HG03060 (cell line): ENCODE measurements around the gene IL36B.
"Not testable (repeated sequence)": the region's sequence is repeated elsewhere in the genome, so short reads cannot be mapped to it uniquely, and the experiment has no call there.

ENCODE experiments used
- ATAC-seq: cut with Tn5 transposase; IDR thresholded peaks from one replicate; pipeline ENCODE4 v1.9.1; 2021; ENCODE audit warnings: low read depth, moderate number of reproducible peaks; ENCODE audit not compliant: unreplicated experiment

Gene IL36B

DNA sequence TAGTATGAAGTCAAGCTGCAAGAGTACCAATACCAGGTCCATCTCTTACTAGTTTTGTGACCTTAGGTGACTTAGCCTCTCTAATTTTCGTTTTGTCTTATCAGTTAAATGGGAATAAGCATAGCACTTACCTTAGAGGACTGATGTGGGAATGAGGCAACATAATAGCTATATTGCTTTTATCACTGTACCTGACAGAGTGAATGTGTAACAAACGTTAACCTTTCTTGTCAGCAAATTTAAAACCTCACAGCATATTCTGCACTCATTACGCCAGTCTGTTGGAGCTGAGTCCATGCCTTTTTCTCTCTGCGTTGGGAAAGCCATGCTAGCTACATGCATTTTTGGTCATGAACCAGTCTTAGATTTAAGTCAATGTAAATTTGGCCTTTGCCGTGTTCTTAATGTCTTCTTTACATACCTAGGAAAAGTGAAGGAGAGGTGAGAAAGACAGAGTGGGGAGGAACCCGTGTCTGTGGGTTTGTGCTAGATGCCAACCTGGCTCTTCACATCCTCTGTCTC is at the start of gene IL36B:
TSS of gene IL36B (minus strand) at position 472 of the 522 bp plus-strand sequence.
- no peak for ATAC-seq

GRCh38 chr2:113102133-113102532 is 49.5 kb upstream of the IL36B start:
- no peak for ATAC-seq

- no peak for ATAC-seq
Observed at GRCh38 chr2:113098532-113098931, 45.9 kb upstream of the IL36B start.

GRCh38 chr2:113098041-113098440 is 45.4 kb upstream of the IL36B start:
- no peak for ATAC-seq

DNA sequence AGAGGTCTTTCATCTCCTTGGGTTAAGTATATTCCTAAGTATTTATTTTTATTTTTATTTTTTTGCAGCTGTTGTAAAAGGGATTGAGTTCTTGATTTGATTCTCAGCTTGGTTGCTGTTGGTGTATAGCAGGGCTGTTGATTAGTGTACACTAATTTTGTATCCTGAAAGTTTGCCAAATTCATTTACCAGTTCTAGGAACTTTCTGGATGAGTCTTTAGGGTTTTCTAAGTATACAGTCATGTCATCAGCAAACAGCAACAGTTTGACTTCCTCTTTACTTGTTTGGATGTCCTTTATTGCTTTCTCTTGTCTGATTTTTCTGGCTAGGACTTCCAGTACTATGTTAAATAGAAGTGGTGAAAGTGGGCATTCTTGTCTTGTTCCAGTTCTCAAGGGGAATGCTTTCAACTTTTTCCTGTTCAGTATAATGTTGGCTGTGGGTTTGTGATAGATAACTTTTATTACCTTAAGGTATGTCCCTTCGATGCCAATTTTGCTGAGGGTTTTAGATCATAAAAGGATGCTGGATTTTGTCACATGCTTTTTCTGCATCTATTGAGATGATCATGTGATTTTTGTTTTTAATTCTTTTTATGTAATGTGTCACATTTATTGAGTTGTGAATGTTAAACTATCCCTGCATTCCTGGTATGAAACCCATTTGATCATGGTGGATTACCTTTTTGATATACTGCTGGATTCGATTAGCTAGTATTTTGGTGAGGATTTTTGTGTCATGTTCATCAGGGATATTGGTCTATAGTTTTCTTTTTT is 44.4 kb upstream of the IL36B start:
- ATAC-seq, result not testable (repeated sequence)

- ATAC-seq, result not testable (repeated sequence)
Observed at GRCh38 chr2:113096306-113096705, 43.6 kb upstream of the IL36B start.

GRCh38 chr2:113093613-113093977 is 40.9 kb upstream of the IL36B start:
- ATAC-seq, result no peak

- ATAC-seq, result no peak
Observed at GRCh38 chr2:113092864-113093612, 40.4 kb upstream of the IL36B start.

GRCh38 chr2:113091231-113091896 is 38.7 kb upstream of the IL36B start:
- ATAC-seq, result no peak

DNA sequence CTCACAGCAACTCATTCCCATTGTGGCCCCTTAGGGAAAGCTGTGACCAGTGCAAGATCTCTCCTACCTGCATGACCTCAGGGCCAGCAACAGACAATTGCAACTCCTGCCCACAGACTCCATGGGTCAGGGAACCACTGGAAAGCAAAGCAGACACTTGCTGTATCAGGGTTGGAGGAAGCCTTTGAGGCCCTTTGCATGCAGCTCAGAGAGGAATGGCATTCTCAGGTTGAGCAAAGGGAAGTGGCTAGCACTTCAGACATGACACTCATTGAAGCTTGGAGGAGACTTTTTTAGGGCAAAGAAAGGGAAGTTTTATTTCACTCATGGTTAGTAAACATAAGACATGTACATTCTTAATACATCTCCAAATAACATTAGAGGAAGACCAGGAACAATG is 37.2 kb upstream of the IL36B start:
- no peak for ATAC-seq

DNA sequence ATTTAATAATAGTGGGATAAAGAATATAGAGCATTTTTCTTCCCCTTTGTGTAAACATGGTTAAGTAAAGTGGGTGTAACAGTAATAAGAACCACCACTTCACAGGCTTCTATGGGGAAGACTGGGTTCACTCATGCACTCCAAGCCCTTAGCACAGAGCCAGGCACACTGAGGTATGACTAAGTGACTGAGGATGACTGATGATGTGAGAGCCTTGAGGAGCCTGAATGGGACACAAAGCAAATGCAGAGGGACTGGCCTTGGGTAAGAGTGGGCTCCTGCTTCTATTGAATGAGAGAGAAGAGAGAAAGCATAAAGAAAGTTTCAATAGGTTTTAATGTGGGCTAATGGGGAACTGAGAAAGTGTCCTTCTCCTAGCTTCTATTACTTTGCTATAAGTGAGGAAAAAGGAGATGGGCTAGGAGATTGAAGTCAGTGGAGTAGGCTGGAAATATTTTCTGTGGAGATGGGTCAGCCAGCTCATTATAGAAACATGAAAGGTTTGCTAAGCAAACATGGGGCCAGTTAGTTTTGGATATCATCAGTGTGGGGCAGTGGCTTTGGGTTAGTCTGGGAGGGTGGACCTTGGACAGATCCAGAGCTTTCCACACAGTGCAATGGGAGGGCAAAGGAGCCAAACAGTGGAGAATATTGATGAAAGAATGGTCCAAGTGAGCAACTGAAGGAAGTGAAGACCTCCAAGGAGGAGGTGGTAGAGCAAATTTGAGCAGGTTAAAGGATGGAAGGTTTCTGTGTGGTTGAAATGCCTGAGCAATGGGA is 35.7 kb upstream of the IL36B start:
- ATAC-seq, result no peak

GRCh38 chr2:113085542-113085941 is 32.9 kb upstream of the IL36B start:
- no peak for ATAC-seq

- no peak for ATAC-seq
Observed at GRCh38 chr2:113084249-113085000, 31.8 kb upstream of the IL36B start.

DNA sequence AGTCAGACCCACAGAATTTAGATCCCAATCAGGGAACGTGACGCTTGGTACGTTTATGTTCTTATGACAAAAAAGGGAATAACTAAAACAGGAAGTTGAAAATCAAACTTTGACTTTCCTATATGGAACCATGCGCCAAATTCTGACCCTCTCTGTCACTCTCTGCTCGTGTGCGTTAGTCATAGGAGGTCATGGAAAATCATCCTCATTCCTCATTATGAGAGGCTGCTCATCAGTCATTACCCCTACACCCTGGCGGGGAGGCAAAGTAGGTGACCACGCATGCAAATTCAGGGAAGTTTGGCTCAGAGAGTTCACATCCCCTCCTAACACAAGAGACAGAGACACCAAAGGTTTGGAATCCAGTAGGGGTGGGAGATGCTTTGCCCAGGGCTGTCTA is 30.6 kb upstream of the IL36B start:
- ATAC-seq, result no peak

DNA sequence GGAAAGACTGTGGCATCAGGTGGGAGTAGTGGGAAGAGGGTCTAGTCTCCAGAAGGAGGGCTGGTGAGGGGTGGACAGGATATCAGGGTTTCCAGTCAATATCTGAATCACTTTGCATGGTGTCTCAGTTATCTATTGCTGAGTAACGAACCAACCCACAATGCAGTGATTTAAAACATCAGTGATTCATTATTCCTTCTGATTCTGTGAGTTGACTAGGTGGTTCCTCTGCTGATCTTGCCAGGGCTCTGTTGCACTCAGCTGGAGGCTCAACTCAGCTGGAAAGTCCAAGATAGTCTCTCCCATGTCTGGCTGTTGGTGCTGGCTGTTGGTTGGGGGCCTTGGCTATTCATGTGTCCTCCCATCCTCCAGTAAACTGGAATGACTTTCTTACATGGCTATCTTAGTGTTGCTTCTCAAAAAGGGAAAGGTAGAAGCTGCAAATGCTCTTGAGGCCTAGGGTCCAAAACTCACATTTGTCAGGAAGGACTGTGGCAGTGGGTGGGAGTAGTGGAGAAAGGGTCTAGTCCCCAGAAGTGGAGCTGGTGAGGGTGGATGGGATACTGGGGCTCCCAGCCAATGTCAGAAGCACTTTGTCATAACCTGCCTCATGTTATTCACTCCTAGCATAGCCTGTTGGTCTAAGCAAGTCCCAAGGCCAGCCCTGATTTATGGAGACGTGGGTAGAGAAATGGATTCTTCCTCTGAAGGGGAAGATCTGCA is 29.0 kb upstream of the IL36B start:
- no peak for ATAC-seq

DNA sequence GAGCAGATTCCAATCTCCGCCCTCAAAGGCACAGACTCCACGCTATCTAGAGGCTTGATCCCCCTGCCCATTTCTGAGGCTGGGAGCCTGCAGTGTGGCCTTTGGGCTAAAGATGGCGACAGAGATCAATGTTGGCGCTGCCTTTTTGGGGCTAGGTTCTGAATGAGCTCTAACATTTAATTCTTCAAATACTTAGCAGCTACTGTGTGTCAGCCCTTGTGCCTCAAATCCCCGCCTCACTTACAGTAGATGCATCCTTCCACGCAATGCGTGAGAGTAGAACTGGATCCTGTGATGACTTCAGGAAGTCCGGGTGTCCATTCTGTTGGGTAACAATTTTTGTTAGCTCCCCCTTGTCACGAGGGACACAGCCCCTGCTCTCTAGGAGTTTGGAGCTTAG is 27.5 kb upstream of the IL36B start:
- ATAC-seq, result no peak

GRCh38 chr2:113079131-113079530 is 26.5 kb upstream of the IL36B start:
- no peak for ATAC-seq

GRCh38 chr2:113078350-113078839 is 25.7 kb upstream of the IL36B start:
- ATAC-seq, result no peak

DNA sequence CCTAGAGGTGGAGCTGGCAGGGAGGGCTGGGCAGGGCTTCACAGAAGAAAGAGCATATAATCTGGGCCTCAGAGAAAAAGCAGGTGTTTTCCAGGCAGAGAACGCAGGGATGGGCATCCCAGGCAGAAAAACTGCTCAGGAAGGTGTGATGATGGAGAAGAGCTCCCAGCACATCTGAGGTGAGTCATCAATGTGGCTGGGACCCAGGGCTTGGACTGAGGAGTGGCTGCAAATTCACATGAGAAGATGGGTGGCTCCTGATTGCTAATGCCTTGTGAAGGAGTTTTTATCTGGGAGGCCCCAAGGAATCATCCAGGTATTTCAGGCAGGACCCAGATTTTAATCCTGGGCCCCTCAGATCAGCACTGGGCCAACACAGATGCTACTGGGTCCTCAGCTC is 25.3 kb upstream of the IL36B start:
- no peak for ATAC-seq
